NCI-H2196 treated with DMSO at 0.1 percent for 48 hours (cell line): ENCODE measurements around the gene CNOT6L.
"Not testable (repeated sequence)": the region's sequence is repeated elsewhere in the genome, so short reads cannot be mapped to it uniquely, and the experiment has no call there.

ENCODE experiments used
- DNase-seq: peaks from one replicate; lab custom pipeline; 2025; ENCODE audit not compliant: unreplicated experiment; lab: John Stamatoyannopoulos, UW

The CNOT6L gene

DNA sequence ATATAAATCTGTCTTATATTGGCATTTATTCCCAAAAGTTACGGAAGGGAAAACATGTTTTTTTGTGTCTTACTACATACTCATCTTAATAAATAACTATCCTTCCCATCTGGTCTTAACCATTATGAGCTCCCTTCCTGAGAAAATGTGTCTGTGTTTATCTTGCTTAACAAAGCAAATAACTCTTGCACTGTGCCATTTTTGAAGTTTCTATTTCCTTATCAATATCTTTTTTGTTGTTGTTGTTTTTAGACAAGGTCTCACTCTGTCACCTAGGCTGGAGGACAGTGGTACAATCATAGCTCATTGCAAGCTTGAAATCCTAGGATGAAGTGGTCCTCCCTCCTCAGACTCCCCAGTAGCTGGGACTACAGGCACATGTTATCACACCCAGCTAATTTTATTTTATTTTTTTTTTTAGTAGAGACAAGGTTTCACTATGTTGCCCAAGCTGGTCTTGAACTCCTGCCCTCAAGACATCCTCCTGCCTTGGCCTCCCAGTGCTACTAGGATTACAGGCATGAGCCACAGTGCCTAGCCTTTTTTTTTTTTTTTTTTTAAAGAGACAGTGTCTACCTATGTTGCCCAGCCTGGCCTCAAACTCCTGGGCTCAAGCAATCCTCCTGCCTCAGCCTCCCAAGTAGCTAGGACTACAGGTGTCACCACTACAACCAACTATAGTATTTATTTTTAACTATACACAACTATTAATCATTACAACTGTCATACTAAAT, 36.9 kb downstream of the CNOT6L start:
- DNase-seq: no peak

DNA sequence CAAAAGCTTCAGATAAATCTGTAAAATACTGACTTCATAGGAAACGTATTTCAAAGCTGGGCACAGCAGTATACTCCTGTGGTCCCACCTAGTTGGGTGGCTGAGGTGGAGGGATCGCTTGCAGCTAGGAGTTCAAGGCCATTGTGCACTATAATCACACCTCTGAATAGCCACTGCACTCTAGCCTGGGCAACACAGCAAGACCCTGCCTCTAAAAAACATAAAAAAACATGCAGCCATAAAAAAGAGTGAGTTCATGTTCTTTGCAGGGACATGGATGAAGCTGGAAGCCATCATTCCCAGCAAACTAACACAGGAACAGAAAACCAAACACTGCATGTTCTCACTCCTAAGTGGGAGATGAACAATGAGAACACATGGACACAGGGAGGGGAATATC, 38.4 kb downstream of the CNOT6L start:
- not testable (repeated sequence) for DNase-seq

DNA sequence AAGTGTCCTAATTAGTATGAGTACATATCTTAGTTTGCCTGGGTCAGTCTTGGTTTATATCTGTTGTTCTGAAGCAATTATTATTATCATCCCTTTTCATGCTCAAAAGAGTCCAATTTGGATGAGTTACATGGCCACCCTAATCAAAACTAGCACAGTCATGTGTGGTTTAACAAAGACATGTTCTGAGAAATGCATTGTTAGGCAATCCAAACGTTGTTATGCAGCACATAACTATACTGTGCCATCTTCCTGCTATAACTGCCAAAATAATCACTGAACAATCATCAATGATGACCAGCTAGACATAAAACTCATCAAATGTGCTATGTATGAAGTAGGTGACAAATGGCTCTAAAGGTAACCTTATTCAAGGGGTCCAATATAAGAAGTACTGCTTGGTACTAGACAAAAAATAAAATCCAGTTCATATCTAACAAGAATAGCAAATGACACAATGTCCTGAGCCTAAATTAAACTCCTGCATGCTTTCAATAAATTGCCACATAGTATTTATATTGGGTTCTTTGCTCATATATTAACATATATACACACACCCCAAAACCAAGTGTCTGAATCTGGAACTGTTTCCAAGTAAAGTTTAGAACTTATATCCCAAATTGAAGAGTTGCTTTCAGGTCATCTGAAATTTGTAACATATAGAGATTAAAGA, 41.9 kb downstream of the CNOT6L start:
- no peak for DNase-seq

DNA sequence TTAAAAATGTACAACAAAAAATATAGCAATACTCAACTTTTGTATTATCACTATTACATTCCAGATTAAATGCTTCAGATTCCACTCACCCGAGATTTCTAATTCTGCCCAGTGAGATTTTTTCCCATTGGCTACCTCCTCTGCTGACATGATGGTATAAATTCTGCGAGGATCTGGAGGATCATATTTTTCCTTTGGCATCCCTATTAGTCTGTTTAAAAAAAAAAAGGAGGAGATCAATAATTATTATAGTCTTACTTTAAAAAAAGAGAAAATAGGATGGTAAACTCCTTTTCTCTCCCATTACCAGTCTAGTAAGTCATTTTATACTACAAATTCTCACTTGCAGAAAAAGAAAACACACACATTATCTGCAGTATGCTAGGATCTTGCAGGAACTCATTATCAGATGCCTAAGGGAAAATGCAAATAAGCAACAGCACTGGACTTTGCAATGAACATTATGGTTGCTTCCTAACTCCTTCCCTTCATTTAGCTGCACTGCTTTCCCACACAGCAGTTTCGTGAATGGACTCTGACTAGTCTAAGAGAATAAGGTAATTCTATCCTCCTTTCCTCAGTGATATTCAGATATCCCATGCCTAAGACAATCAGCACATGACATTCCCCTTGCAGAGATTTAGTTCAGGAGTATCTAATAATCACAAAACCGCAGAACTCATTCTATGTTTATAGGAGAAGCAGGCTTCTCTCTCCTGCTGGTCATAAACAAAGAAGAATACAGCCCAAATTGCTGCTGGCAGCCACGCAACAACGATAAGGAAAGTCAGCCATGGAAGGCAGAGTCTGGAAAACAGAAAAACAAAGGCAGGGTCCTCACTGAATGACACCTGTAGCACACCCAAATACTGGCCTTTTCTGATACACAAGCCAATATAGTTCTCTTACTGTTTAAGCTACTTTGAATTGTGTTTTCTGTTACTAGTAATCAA, 42.7 kb downstream of the CNOT6L start:
- DNase-seq: no peak

DNA sequence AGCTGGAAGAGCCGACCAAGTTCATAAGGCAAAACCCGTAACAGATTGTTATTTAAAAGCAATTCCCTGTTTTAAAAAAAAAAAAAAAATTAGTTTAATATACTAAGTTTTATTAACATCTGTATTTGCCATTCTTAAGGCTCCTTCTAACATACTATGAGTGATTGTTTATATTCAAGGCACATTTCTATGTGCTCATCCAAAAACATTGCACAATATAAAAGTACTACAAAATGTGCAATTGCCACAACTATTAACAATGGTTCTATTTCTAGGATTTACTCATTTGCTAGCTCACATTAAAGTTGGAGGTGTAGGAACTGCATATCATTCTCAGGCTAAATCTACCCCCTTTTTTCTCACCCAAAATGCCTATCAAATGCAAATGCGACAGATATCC, 46.1 kb downstream of the CNOT6L start:
- DNase-seq: no peak

DNA sequence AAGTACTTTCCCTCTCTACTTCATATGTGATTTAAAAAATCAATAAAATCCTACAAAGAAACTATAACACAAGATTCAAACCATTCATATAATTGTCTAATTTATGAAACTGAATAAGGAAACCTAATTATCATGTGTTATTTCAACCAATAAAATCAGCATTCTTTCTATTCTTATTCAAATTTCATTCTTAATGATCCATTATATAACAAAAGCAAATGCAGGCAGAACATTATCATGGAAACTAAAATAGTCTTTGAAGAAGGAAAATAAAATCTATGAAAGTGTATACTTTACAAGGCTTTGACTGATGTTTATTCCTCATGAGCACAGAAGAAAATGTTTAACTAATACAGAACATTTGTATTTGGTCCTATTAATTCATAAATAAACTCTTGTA, 47.6 kb downstream of the CNOT6L start:
- DNase-seq: no peak

DNA sequence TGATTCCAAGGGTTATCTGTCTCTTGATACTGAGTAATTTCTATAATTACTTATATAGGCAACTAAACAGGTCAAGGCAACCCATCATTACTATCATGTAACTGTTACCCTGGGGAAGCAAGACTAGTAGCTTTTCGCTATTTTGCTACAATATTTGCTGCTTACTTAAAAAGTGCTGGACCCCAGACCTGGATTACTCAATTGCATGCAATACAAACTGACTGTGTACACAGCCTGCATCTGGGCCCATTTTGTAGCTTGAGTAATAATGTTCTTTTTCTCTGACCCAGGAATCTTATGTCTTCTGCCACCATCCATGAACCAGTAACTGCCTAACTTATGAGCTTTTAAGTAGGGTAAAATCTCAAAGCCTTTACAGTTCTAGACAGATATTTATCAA, 53.4 kb downstream of the CNOT6L start:
- DNase-seq: no peak

DNA sequence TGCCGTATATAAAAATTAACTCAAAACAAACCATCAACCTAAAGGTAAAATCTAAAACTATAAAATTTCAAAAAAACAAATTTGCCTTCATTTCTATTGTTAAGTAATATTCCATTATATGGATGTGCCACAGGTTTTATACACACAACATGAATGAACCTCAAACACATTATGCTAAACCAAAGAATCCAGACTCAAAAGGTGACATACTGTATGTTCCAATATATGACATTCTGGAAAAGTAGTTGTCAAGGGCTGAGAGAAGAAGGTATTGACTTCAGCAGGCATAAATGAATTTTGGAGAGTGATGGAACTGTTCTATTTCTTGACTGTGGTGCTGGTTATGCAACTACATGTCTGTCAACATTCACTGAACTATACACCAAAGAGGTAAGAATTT, 56.6 kb downstream of the CNOT6L start:
- DNase-seq: no peak

DNA sequence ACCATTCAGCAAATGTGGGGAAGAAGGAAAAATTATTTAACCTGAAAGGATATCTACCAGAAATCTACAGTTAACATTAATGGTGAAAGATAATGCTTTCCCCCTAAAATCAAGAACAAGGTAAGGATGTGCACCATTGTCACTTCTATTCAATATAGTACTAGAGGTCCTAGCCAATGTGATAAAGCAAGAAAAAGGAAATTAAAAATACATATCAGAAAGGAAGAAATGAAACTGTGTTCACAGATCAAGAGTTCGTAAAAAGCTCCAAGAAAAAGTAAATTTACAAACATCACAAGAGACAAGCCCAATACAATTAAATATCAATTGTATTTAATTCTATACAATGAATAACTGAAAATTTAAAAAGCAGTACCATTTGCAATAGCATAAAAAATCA, 57.6 kb downstream of the CNOT6L start:
- DNase-seq: no peak

DNA sequence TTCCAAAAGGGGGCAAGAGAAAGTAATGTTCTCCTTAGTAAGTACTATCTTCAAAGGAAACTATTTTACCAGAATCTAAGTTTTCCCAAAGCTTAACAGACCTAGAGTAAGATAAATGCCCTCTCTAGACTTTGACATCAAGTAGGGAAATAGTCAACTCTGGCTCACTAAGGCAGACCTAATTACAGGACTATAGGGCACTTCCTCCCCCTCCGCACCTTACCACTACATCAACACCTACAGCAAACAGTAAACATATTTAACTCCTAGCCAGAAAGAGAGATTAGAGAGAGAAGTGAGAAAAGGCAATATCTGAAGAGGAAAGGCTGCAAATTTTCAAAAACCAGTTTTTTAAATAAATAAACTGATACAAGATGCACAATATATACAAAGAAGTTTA, 60.4 kb downstream of the CNOT6L start:
- DNase-seq: no peak

DNA sequence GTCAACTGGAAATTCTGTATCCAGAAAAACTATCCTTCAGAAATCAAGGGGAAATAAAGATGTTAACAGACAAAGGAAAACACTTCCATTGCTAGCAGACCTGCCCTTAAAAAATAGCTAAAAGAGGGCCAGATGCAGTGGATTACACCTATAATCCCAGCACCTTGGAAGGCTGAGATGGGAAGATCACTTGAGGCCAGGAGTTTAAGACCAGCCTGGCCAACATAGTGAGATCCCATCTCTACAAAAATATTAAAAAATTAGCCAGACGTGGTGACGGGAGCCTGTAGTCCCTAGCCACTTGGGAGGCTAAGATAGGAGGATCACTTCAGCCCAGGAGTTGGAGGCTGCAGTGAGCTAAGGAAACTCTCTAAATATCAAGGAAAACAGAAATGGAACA, 67.4 kb downstream of the CNOT6L start:
- no peak for DNase-seq

DNA sequence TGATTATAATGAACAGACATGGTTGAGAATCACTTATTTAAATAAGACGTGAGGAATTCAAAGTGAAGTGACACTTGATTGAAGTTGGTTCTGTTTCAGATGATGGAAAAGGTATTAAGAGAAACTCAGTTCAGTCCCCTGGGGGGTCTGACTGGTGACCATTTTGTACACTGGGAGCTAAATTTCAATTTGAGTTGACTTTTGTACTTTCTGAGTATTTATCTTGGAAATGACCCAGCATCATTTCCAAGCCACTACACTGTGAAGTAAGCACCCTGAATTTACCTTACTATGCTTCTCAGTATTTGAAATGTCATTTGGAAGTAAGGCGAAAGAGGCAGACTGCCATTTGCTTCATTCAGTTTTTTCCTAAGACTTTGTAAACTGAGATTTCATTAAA, 73.4 kb downstream of the CNOT6L start:
- DNase-seq: no peak

DNA sequence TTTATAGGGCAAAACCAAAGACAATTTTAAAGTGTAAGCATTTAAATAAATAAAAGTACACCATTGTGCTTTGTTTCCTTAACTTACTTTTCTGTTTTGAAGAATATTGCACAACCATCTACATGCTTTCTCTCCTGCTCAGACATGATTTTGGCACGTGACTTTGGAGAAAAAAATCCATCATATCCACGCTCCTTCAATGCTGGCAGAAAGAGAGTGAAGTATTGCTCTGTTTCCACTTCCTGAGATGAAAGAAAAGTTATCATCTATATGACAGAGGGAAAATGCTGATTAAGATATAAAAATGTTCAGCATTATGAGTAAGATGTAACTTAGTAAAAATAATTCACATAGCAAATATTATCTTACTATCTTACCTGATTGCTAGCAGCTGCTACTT, 77.1 kb downstream of the CNOT6L start:
- DNase-seq: no peak

DNA sequence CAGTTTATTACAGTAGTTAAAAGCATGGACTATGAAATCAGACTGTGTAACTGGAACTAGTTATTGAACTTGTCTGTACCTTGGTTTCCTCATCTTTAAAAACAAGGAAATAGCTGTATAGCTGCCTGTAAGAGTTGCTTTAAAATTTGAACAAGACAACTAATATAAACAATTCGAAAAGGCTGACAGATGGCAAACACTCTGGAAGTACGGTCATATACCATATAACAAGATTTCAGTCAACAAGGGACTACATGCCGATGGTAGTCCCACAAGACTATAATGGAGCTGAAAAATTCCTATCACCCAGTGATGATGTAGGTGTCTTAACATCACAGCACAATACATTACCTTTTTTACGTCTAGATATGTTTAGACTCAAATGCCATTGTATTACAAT, 78.7 kb downstream of the CNOT6L start:
- no peak for DNase-seq

DNA sequence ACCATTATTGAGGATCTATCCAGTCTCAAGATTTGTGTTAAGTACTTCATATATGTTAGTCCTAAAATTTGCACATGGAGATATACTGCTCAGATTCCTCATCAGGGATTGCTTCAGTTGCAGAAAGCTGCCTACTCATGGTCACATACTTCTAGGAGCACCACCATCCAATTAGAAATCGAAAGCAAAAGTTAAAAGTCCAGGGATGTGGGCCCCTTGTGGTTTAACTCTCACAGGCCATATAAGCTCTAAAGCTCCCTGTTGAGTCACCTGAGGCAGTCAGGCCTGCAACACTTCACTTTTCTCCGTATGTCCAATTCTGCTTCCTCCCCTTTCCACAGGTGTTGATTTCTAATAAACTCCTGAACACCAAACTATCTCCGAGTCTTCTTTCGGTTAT, 84.2 kb downstream of the CNOT6L start:
- DNase-seq: no peak

DNA sequence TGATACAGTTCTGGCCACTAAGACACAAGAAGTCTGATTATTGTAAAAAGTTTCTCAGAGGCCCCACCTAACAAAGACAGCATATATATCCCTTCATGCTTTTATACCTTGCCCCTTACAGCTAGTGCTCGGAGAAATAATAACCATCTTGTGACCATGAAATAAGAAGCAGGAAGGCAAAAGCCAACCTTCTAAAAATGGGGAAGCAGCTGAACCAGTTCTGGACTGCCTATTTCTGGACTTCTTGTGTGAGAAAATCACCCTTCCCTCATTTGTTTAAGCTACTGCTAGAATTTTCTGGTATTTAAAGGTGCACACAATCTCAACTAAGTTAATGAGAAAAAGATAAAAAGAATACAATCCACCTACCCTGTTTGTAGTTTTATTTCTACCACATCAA, 87.5 kb downstream of the CNOT6L start:
- DNase-seq: no peak

DNA sequence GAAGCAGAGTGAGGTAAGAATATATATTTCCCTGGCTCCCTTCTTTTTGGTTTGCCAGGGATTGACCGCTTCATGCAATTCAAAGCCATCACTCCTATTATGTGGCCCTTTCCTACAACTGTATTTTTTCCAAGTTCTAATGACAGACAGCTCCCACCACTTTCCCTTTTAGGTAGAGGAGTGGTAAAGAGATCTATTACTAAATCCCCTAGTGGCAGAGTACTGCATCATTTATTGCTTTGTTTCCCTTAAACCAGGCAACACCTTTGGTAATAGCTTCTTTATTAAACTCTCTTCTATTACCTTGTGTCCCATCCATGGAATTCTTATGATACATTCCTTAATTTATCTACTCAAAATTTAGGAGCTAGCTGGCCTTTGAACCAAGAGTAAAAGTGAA, 90.7 kb downstream of the CNOT6L start:
- no peak for DNase-seq

DNA sequence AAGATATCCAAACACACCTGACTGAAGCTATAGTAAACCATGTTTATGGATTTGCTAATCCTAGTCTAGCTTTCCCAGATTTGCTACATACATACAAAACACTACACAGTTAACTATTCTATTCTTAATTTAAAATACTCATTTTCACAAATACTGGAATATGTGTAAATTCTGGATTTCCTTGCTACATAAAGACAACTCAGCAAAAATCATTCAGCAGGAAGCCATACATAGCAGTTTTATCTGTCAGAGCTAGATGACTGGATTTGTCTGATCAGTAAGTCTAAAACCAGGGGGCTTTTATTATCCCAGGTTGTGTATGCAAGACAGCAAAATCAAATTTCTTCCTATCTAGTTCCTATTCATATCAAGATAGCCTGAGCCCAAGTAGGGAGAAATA, 98.1 kb downstream of the CNOT6L start:
- no peak for DNase-seq

DNA sequence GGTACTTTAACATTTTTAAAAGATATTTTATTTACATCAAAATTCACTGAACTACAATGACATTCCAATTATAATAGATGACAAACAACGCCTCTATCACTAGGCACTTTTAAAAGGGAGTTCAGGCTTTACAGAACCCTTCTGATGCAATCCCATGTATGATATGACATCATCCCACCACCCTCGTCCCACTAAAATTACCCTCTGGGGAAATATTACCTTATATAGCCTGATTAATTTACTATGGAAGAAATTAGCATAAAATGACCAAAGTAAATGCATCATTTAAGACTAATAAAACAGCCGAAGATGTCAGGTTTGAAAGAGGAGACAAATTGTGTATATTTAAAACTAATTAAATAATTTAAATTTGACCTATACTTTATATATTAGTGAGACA, 100.7 kb downstream of the CNOT6L start:
- DNase-seq: not testable (repeated sequence)

DNA sequence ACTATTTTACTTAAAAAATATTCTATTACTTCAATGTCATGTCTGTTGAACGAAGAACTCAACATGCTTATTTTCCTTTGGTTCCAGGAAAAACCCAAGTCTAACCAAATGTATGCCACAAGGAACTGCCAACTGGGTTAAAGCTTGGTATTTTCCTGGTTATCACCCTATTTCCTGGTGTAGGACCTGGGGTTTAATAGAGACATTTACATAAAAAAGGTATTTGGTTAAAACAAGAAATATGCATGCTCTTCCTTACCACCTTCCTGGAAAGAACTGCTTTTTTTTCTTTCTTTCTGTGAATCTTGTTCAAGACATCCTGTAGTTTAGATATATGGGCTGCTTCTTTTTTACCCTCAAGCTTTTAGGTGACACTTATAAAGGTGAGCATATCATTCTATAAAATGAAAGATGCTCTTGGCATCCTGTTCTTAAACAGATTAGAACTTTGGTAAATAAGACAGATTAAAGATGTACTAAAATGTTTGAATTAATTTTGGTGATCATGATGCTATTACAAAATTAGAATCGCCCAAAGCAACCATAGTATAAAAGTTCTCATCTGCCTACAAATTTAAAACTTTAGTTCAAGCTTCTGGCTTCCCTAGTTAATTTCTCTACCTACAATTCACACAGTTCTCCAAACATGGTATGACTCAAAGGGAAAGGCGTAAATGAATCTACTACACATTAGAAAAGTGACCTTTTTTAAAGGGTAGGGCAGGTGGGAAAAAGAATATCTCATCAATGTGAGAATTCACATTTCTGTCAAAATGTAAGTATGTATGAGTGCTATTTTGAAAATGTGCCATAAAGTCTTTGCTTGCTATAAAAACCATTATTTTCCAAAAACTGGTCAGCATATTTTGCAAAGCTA, 103.5 kb downstream of the CNOT6L start:
- no peak for DNase-seq

DNA sequence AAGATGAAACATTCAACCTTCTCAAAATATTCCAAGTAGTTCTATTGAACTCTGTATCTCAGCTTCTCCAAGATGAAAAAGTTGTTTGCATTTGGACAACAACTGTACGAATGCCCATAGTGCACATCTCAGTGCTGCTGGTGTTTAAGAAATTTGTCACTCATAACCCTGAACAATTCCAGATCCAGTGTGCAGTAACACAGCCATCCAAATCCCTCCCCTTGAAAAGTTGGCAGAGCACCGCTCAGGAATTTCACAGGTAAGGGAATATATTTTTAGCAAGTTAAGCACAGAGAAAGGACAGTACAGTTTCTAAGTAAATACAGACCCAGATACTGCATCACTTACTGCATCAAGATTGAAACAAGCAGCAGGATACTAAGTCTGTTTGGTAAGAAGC, 104.7 kb downstream of the CNOT6L start:
- DNase-seq: no peak
